ENCODE measurements around the gene ZNF367.

DNA sequence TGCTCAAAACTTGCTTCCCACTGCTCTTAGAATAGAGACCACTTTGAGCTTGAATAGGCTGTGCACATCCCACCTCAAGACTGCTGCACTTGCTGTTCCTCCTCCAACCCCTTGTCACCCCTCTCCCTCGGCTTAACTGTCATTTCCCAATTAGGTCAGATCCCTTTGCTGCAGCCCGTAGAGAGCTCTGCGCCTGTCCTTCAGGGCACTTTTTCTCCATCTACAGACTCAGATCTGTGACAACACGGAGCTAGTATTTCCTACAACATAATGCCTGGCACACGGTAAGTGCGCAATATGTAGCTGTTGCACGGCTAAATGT is 31.3 kb upstream of the ZNF367 start:
- TF ChIP-seq POLR2AphosphoS5 (IDR thresholded peaks at IDR 0.05; ENCODE audit: low read depth, low read length) (no peak), TAF1 (IDR thresholded peaks at IDR 0.05; ENCODE audit: borderline replicate concordance, insufficient read depth, low read length) (no peak), SIN3A (IDR thresholded peaks at IDR 0.05; ENCODE audit: borderline replicate concordance, insufficient read depth, low read length) (no peak), FOXP2 (optimal IDR thresholded peaks at IDR 0.05; ENCODE audit: borderline replicate concordance, extremely low read depth, extremely low read length, insufficient read depth) (no peak)
- TF ChIP-seq, protein P1, sequence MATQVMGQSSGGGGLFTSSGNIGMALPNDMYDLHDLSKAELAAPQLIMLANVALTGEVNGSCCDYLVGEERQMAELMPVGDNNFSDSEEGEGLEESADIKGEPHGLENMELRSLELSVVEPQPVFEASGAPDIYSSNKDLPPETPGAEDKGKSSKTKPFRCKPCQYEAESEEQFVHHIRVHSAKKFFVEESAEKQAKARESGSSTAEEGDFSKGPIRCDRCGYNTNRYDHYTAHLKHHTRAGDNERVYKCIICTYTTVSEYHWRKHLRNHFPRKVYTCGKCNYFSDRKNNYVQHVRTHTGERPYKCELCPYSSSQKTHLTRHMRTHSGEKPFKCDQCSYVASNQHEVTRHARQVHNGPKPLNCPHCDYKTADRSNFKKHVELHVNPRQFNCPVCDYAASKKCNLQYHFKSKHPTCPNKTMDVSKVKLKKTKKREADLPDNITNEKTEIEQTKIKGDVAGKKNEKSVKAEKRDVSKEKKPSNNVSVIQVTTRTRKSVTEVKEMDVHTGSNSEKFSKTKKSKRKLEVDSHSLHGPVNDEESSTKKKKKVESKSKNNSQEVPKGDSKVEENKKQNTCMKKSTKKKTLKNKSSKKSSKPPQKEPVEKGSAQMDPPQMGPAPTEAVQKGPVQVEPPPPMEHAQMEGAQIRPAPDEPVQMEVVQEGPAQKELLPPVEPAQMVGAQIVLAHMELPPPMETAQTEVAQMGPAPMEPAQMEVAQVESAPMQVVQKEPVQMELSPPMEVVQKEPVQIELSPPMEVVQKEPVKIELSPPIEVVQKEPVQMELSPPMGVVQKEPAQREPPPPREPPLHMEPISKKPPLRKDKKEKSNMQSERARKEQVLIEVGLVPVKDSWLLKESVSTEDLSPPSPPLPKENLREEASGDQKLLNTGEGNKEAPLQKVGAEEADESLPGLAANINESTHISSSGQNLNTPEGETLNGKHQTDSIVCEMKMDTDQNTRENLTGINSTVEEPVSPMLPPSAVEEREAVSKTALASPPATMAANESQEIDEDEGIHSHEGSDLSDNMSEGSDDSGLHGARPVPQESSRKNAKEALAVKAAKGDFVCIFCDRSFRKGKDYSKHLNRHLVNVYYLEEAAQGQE (IDR thresholded peaks at IDR 0.05; ENCODE audit: insufficient read depth in 1 of 2, low read depth in 2 of 2, low read length in 2 of 2): no peak

All from PFSK-1 (cell line).